Activated CD8-positive, alpha-beta memory T cell treated with anti-CD3 and anti-CD28 coated beads for 36 hours (primary cell): ENCODE data around the gene ZC2HC1C. TPM values are rescaled to one million over a fixed set of nuclear protein-coding genes. Genes with fewer than 3 reads are reported as not detected.

ENCODE experiments used
- CTCF ChIA-PET: fragments of 350-600 bp; sonication (Branson Sonifier 250); formaldehyde crosslinking; loops from one replicate; lab custom pipeline; 2021; ENCODE audit warnings: antibody characterized with exemption; lab: Charles Lee
- POLR2A ChIA-PET: fragments of 350-600 bp; sonication (Branson Sonifier 250); formaldehyde crosslinking; loops from one replicate; lab custom pipeline; 2021; ENCODE audit warnings: antibody characterized with exemption; lab: Charles Lee
- total RNA-seq, 2 experiments: library from RNA; stranded (reverse); gene quantifications; one replicate each; pipeline ENCODE4 v1.2.3, GENCODE V29; 2021

The ZC2HC1C gene, protein sequence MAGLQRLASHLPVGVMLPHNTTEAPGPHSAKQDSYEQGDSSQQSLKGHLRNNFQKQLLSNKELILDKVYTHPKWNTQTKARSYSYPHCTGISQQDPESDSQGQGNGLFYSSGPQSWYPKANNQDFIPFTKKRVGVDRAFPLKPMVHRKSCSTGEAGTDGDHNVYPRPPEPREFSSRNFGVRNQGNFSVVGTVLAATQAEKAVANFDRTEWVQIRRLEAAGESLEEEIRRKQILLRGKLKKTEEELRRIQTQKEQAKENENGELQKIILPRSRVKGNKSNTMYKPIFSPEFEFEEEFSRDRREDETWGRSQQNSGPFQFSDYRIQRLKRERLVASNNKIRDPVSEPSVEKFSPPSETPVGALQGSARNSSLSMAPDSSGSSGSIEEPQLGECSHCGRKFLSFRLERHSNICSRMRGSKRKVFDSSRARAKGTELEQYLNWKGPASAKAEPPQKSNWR
- 1 to 10 TPM in 1 of 2 experiments, under 1 TPM in 1; 0.97 to 2.2 TPM for total RNA-seq

- POLR2A ChIA-PET: interaction anchor here (0.7 to 1.4 kb wide), 5 partner anchors 18 to 188 kb away, joined by 3 to 5 read pairs (median 3); partner anchors contain the start of genes EIF2B2 and MLH3
- CTCF ChIA-PET: interaction anchor here (0.9 to 1.5 kb wide), 3 partner anchors 19 to 164 kb away, joined by 3 to 4 read pairs (median 4); partner anchors contain the start of gene MLH3
These were observed at the start of gene ZC2HC1C for GRCh38 chr14:75069121-75069810. Gene ZC2HC1C (plus strand): TSS chr14:75069641. CDS start chr14:75070574, 933 bp downstream.

GRCh38 chr14:75022655-75023054 is 46.8 kb upstream of the ZC2HC1C start:
- CTCF ChIA-PET: interaction anchor here (0.6 to 1.5 kb wide), 2 partner anchors 29 to 124 kb away, joined by 3 to 4 read pairs; partner anchors contain the start of gene MLH3
- POLR2A ChIA-PET: no interaction called here

- ChIA-PET POLR2A (no interaction called here), CTCF (interaction anchor here (0.6 to 1.5 kb wide), 3 partner anchors 28 to 124 kb away, joined by 3 to 4 read pairs (median 3); partner anchors contain the start of gene MLH3)
These were observed 46.3 kb upstream of the ZC2HC1C start for GRCh38 chr14:75023108-75023507.

- ChIA-PET POLR2A (no interaction called here), CTCF (no interaction called here)
These were observed 44.4 kb upstream of the ZC2HC1C start for GRCh38 chr14:75025082-75025481.

- CTCF ChIA-PET: no interaction called here
- POLR2A ChIA-PET: no interaction called here
These were observed 43.6 kb upstream of the ZC2HC1C start for GRCh38 chr14:75025876-75026275.

DNA sequence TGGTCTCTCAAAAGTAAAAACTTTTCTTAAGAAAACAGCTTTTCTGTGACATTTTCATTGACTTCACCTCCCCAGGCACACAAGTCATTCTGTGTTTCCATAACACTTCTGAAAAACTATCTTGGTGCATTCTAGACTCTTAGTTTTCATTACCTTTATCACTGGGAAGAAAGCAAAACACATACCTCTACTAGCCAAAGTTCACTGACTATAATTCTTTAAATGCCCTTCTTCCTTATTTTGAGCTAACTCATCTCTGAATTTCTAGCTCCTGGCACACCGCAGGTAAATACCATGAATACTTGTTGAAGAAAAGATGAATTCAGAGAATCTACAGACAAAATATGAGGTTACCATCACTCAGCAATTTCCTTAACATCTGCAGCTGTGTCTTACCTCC is 39.3 kb upstream of the ZC2HC1C start:
- ChIA-PET POLR2A (no interaction called here), CTCF (interaction anchor here (1.2 kb wide), 1 partner anchor 85 kb away, joined by 3 read pairs; no protein-coding TSS in a partner anchor)

DNA sequence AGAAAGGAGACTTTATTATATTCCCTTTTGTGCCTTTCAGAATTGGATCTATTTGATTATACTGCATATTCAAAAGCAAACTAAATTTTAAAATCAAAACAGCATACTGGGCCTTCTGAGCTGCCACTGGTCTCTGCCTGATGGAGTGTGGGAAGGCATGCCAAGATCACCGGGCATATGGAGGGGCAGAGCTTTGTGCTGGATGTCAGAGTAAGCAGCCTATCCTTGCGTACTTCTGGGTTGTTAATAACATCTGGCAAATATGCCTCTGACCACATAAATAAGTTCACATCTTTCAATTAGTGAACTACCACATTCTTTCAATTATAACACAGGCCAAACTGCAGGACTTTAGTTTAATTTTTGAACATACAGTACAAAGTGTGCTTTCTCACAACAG is 36.5 kb upstream of the ZC2HC1C start:
- ChIA-PET POLR2A (no interaction called here), CTCF (no interaction called here)

DNA sequence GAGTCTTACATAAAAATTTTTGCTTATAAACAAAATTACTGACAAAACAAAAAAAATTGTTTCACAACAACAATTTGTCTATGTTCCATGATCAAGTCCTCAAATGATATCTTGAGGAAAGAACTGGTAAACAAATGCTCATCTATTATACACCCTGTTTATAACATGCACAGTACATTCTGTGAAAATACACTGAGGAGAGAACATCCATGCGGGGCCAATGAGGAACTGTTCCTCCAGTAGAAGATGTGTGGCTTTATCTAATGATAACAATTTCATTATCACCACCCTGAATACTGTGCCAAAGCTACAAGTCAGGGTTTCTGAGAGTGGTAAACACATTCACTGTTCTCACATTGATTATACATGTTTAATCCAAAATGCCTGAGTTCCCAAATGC is 28.9 kb upstream of the ZC2HC1C start:
- POLR2A ChIA-PET: no interaction called here
- CTCF ChIA-PET: interaction anchor here (0.6 kb wide), 1 partner anchor 19 kb away, joined by 5 read pairs; no protein-coding TSS in a partner anchor

DNA sequence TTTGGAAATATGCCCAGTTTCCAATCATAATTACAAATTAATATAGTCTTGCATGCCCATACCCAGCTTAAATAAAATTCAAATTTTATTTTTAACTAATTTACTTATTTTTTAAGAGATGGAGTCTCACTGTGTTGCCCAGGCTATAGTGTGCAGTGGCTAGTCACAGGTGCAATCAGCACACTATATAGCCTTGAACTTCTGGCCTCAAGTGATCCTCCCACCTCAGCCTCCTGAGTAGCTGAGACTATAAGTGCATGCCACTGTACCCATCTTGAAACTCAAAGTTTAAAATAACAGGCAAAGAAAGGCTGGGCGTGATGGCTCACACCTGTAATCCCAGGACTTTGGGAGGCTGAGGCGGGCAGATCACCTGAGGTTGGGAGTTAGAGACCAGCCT is 28.5 kb upstream of the ZC2HC1C start:
- POLR2A ChIA-PET: no interaction called here
- CTCF ChIA-PET: no interaction called here

- ChIA-PET POLR2A (no interaction called here), CTCF (no interaction called here)
These were observed 27.8 kb upstream of the ZC2HC1C start for GRCh38 chr14:75041613-75042012.

- ChIA-PET POLR2A (no interaction called here), CTCF (no interaction called here)
These were observed 27.4 kb upstream of the ZC2HC1C start for GRCh38 chr14:75042035-75042434.

- CTCF ChIA-PET: interaction anchor here (1.7 kb wide), 1 partner anchor 19 kb away, joined by 4 read pairs; the partner anchor contains the start of gene ACYP1
- POLR2A ChIA-PET: no interaction called here
These were observed 25.1 kb upstream of the ZC2HC1C start for GRCh38 chr14:75044322-75044721.

DNA sequence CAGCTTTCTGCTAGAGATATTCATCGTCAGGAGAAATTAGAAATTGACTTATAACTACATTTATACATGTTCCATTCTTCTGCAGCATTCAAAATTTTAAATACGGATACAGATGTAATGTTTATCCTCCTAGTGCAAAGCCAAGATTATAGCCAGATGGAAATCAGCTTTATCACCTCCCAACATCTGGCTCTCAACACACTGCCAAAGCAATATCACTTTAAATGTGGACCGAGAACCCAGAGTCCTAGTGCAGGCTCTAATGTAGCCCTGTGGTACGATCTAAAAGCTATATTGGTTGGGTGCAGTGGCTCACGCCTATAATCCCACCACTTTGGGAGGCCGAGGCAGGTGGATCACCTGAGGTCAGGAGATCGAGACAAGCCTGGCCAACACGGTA is 24.7 kb upstream of the ZC2HC1C start:
- CTCF ChIA-PET: interaction anchor here (1.7 kb wide), 1 partner anchor 19 kb away, joined by 4 read pairs; the partner anchor contains the start of gene ACYP1
- POLR2A ChIA-PET: no interaction called here

- ChIA-PET CTCF (no interaction called here), POLR2A (no interaction called here)
These were observed 23.2 kb upstream of the ZC2HC1C start for GRCh38 chr14:75046275-75046674.

DNA sequence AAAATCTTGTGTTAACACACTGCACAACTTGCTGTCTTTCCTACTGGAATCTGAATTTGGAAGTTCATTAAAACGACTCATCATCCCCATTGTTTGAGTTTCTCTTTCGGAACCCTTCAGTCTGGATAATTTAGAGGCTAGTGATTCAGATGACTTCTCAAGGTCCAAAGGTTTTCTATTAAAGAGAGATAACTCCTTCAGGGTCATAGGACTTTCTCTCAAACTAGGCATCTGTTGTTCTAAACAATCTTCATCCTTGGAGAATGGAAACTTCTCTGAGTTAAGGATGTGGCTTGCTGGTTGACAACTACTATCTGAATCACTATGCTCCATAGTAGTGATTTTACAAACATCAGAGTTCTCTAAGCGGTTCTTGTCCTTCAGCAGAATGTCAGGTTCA is 22.5 kb upstream of the ZC2HC1C start:
- POLR2A ChIA-PET: no interaction called here
- CTCF ChIA-PET: no interaction called here

- POLR2A ChIA-PET: no interaction called here
These were observed 21.9 kb upstream of the ZC2HC1C start for GRCh38 chr14:75047506-75047905.

DNA sequence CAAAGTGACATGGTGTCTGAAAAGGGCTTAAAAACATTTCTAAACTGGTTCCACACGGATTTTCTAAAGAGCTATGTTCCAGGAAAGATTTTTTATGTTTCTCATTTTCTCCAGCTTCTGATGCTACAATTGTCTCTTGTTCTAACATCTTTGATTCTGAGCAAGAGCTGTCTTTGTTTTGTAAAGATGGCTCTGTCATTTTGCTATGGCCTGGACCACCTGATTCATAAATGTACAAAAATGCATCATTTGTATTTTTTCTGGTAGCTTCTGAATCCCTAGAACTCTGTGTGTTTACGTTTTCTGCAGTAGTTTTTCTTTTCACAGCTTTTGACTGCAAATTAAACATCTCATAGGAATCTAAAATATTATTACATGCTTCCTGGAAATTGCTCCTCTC is 21.3 kb upstream of the ZC2HC1C start:
- ChIA-PET CTCF (no interaction called here), POLR2A (no interaction called here)

More at GRCh38 chr14:75047506-75047905, 21.9 kb upstream of the ZC2HC1C start:
- CTCF ChIA-PET: no interaction called here

DNA sequence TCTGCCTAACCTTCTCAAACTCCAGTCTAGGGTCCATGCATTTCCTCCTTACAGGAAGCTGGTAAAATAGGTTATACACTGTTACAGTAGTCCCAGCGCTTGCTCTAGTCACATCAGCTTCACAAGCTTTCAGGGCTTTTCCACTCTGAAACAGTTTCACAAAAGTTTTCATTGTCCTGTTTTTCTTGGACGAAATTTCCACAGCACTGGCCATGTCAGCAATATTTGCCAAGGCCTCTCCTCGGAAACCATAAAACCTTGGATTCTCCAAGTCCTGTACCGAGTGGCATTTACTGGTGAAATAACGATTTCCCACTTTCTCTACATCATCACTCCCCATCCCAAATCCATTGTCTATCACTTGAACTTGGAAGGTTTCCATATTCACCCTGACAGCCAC is 20.3 kb upstream of the ZC2HC1C start:
- ChIA-PET CTCF (interaction anchor here (1.6 kb wide), 1 partner anchor 104 kb away, joined by 3 read pairs; no protein-coding TSS in a partner anchor), POLR2A (interaction anchor here (1.1 kb wide), 1 partner anchor 20 kb away, joined by 3 read pairs; the partner anchor contains the start of gene ZC2HC1C)

- CTCF ChIA-PET: interaction anchor here (0.5 to 1.6 kb wide), 3 partner anchors 19 to 1999 kb away, joined by 3 to 4 read pairs (median 3); partner anchors contain the start of gene ZC2HC1C
- POLR2A ChIA-PET: interaction anchor here (1.1 to 1.3 kb wide), 2 partner anchors 16 to 20 kb away, joined by 3 read pairs; partner anchors contain the start of gene ZC2HC1C
These were observed 19.7 kb upstream of the ZC2HC1C start for GRCh38 chr14:75049731-75050201.
